COLO829 (cell line): ENCODE measurements around the gene CCDC134.

Source experiments
- DNase-seq: peaks from one replicate; pipeline ENCODE4 v3.0.0; 2012; ENCODE audit warnings: low spot score

The CCDC134 gene

GRCh38 chr22:41800348-41801146 lies at the start of gene CCDC134:
TSS of gene CCDC134 (plus strand) at chr22:41800679. CDS start at chr22:41808891, 8,212 bp downstream.
- peak; percentile 94 for DNase-seq

GRCh38 chr22:41752011-41752970 lies 48.2 kb upstream of the CCDC134 start:
- no peak for DNase-seq

GRCh38 chr22:41753984-41754383 lies 46.5 kb upstream of the CCDC134 start:
- no peak for DNase-seq

- no peak for DNase-seq
These were observed 43.0 kb upstream of the CCDC134 start for GRCh38 chr22:41757502-41757901.

- DNase-seq: no peak
These were observed 42.2 kb upstream of the CCDC134 start for GRCh38 chr22:41758231-41758630.

- no peak for DNase-seq
These were observed 37.3 kb upstream of the CCDC134 start for GRCh38 chr22:41762980-41763779.

- no peak for DNase-seq
These were observed 34.0 kb upstream of the CCDC134 start for GRCh38 chr22:41766476-41766875.

- no peak for DNase-seq
These were observed 32.0 kb upstream of the CCDC134 start for GRCh38 chr22:41768430-41768829.

GRCh38 chr22:41770715-41771468 lies 29.6 kb upstream of the CCDC134 start:
- no peak for DNase-seq

- DNase-seq: no peak
These were observed 28.3 kb upstream of the CCDC134 start for GRCh38 chr22:41772198-41772597.

- peak; percentile 41 for DNase-seq
These were observed 27.8 kb upstream of the CCDC134 start for GRCh38 chr22:41772645-41773044.

GRCh38 chr22:41775338-41775737 lies 25.1 kb upstream of the CCDC134 start:
- no peak for DNase-seq

GRCh38 chr22:41775976-41776375 lies 24.5 kb upstream of the CCDC134 start:
- DNase-seq: no peak

GRCh38 chr22:41776381-41776780 lies 24.1 kb upstream of the CCDC134 start:
- no peak for DNase-seq

- no peak for DNase-seq
These were observed 22.6 kb upstream of the CCDC134 start for GRCh38 chr22:41777749-41778425.

- no peak for DNase-seq
These were observed 20.5 kb upstream of the CCDC134 start for GRCh38 chr22:41779929-41780505.

GRCh38 chr22:41780746-41781505 lies 19.6 kb upstream of the CCDC134 start:
- no peak for DNase-seq

GRCh38 chr22:41781507-41781906 lies 19.0 kb upstream of the CCDC134 start:
- no peak for DNase-seq

GRCh38 chr22:41782316-41782715 lies 18.2 kb upstream of the CCDC134 start:
- no peak for DNase-seq

GRCh38 chr22:41782751-41783150 lies 17.7 kb upstream of the CCDC134 start:
- DNase-seq: no peak
